ENCODE measurements around the gene GYPC. TPM values are rescaled to one million over a fixed set of nuclear protein-coding genes. Genes with fewer than 3 reads are reported as not detected.
"Not testable (repeated sequence)": the region's sequence is repeated elsewhere in the genome, so short reads cannot be mapped to it uniquely, and the experiment has no call there.

The GYPC gene
- total RNA-seq, 1 donor from 2014 or later = 125 TPM

DNA sequence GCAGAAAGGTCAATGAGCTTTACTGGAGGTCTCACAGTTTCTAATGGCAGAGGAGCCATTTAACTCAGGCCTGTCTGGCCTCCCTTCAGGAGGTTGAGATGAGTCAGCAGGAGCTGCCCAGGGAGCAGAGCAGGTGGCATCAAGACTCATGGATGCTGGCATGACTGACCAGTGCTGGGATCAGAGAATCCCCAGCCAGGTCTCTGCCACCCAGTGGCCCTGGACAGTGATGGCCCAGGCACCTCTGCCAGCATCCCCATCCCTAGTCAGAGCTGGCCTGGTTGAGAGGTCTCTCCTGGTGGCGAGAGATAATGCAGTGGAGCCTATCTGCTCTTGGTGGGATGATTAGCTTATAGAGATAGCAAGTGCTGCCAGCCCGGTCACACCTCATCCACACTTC is 43.1 kb downstream of the GYPC start:
- no peak for DNase-seq (ENCODE audit: low spot score)
- intact Hi-C loops (cut with micrococcal nuclease) = loop anchor here (5.0 kb wide), 1 partner anchor 42 kb away; the partner anchor contains the start of gene GYPC
- no peak overlapping the region for H3K4me3 Mint-ChIP-seq
- H3K4me1 Mint-ChIP-seq (ENCODE audit: low read depth) = peaks cover 7% of the 10 kb centered on the region
- H3K36me3 Mint-ChIP-seq (ENCODE audit: low read depth) = peaks cover 29% of the 10 kb centered on the region
- no peaks in the 10 kb centered on the region for H3K9me3 Mint-ChIP-seq
- H3K27me3 Mint-ChIP-seq (ENCODE audit: insufficient read depth) = no peaks in the 10 kb centered on the region
- no peak overlapping the region for H3K27ac Mint-ChIP-seq

DNA sequence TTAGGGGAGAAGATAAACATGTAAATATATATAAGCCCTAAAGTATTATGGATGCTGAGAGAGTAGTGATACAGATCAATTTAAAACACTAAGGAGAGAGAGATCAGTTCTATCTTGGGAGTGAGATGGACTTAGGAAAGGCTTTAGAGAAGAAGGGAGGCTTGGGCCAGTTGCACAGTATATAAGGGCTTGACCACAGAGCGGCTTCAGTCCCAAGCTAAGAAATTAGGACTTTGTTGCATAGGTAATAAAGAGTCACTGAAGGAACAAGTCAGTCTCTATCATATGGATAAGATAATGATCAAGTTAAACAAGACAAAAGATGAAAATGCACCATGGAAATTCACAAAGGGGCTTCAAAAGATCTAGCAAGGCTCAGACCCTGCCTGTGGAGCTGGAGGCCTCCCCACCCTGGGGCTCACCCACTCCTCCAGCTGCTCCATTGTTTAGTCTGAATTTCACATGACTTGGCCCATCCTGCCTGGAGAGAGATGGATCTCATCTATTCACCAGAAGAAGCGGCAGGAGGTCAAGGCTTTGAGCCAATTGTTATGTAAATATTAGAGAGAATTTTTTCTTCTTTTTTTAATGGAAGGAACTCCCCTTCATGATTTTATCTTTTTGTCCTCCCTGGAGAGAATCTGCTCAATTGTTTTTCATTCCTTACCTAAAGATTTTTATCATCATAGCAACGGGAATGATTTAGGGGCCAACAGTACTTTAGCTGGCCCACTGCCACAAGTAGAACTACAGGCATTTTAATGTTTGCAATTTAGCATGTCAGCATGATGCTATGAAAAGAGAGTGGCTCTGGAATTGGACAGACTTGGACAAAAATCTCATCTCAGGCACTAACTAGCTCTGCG is 44.0 kb downstream of the GYPC start:
- Mint-ChIP-seq H3K27me3 (ENCODE audit: insufficient read depth) (no peaks in the 10 kb centered on the region), H3K36me3 (ENCODE audit: low read depth) (peaks cover 24% of the 10 kb centered on the region), H3K4me1 (ENCODE audit: low read depth) (peaks cover 7% of the 10 kb centered on the region), H3K9me3 (no peaks in the 10 kb centered on the region), H3K4me3 (no peak overlapping the region), H3K27ac (no peak overlapping the region)
- no peak for DNase-seq (ENCODE audit: low spot score)
- intact Hi-C loops (cut with micrococcal nuclease) = loop anchor here (5.0 kb wide), 1 partner anchor 43 kb away; the partner anchor contains the start of gene GYPC

DNA sequence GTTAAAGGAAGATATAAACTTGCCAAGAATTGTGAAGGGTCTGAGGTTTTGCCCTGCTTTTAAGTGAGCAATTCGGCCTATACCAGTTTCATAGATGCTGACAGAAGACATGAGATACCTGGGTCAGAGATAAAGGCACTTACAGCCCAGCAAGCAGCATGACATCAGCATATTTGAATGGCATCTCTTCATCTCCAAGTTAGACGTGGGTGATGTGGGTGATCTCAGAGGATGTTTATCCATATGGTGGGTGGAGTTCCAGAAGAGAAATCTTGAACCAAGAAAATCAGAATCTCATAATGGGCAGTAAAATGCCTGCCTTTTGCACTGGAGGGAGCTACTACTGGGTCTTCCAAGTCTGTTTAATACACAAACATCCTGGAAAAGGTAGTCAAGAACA is 44.7 kb downstream of the GYPC start:
- no peaks in the 10 kb centered on the region for H3K27me3 Mint-ChIP-seq (ENCODE audit: insufficient read depth)
- peaks cover 19% of the 10 kb centered on the region for H3K36me3 Mint-ChIP-seq (ENCODE audit: low read depth)
- peaks cover 7% of the 10 kb centered on the region for H3K4me1 Mint-ChIP-seq (ENCODE audit: low read depth)
- H3K27ac Mint-ChIP-seq = no peak overlapping the region
- H3K9me3 Mint-ChIP-seq = no peaks in the 10 kb centered on the region
- intact Hi-C loops (cut with micrococcal nuclease) = no loop called here
- H3K4me3 Mint-ChIP-seq = no peak overlapping the region
- DNase-seq (ENCODE audit: low spot score) = no peak

DNA sequence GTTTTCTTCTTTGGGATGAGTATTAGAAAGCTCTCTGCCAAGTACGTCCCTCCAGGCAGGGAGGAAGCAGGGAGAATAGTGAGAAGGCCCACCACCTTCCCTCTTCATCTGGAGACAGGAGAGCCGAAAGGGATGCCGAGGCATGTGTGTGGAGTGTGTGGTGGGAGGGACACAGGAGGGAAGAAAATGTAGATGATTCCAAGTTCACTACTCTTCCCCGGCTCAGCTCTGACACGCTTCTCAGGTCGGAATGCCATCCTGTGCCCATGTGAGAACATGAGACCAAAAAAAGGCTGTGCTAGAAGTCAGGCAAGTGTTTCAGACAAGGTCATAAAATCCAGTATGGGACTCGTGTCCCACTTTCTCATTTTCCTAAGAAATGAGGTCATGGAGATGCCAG is 47.4 kb downstream of the GYPC start:
- intact Hi-C loops (cut with micrococcal nuclease) = no loop called here
- Mint-ChIP-seq H3K36me3 (ENCODE audit: low read depth) (peaks cover 5% of the 10 kb centered on the region), H3K27ac (no peak overlapping the region), H3K4me1 (ENCODE audit: low read depth) (peaks cover 7% of the 10 kb centered on the region), H3K9me3 (no peaks in the 10 kb centered on the region), H3K4me3 (no peak overlapping the region), H3K27me3 (ENCODE audit: insufficient read depth) (no peaks in the 10 kb centered on the region)
- DNase-seq (ENCODE audit: low spot score) = no peak

DNA sequence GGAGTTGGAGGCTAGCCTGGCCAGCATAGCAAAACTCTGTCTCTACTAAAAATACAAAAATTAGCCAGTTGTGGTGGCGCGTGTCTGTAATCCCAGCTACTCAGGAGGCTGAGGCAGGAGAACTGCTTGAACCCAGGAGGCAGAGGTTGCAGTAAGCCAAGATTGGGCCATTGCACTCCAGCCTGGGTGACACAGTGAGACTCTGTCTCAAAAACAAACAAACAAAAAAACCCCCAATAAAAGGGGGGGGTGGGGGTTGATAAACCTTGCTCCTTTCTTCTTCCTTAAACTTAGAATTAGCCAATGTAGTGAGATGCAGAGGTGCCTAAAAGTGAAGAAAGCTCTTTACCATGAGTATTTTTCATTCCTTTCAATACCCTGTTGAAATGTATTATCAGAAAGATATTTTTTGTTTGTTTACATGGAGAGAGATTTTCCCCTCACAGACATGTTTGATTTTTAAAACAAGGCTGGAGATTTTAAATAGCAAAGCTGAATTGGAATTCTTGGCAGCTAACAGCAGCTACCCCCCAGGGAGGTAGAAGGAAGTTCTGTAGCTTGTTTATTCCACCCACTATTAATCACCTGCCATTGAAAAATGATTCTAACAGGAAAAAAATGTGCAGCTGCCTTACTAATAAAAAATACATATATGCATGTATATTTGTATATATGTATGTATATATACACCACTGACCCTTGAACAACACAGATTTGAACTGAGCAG is 48.6 kb downstream of the GYPC start:
- H3K4me1 Mint-ChIP-seq (ENCODE audit: low read depth) = peaks cover 7% of the 10 kb centered on the region
- no peak for DNase-seq (ENCODE audit: low spot score)
- H3K27me3 Mint-ChIP-seq (ENCODE audit: insufficient read depth) = no peaks in the 10 kb centered on the region
- intact Hi-C loops (cut with micrococcal nuclease) = no loop called here
- peaks cover 3% of the 10 kb centered on the region for H3K36me3 Mint-ChIP-seq (ENCODE audit: low read depth)
- no peak overlapping the region for H3K27ac Mint-ChIP-seq
- H3K4me3 Mint-ChIP-seq = no peak overlapping the region
- H3K9me3 Mint-ChIP-seq = no peaks in the 10 kb centered on the region

DNA sequence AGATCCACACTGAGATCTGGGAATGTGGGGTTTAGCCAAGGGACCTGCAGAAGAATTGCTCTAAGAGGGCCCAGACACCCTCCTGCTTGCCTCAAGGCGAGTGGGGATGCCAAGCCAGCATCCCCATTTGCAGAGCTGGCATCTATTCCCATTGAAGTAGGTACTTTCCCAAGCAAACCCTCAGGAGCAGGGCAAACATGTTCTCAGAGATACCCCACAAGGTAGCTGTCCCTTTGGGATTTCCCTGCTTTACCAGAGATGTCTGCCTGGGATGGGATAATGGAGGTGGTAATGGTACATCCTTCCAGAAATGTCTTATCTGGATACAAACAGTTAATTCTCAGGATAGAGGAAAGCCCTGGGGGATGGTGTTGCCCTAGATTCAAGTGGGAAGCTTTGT is 51.2 kb downstream of the GYPC start:
- Mint-ChIP-seq H3K36me3 (ENCODE audit: low read depth) (no peaks in the 10 kb centered on the region), H3K27ac (no peak overlapping the region), H3K4me1 (ENCODE audit: low read depth) (no peaks in the 10 kb centered on the region), H3K9me3 (no peaks in the 10 kb centered on the region), H3K4me3 (no peak overlapping the region), H3K27me3 (ENCODE audit: insufficient read depth) (peaks cover 3% of the 10 kb centered on the region)
- intact Hi-C loops (cut with micrococcal nuclease) = no loop called here
- no peak for DNase-seq (ENCODE audit: low spot score)

DNA sequence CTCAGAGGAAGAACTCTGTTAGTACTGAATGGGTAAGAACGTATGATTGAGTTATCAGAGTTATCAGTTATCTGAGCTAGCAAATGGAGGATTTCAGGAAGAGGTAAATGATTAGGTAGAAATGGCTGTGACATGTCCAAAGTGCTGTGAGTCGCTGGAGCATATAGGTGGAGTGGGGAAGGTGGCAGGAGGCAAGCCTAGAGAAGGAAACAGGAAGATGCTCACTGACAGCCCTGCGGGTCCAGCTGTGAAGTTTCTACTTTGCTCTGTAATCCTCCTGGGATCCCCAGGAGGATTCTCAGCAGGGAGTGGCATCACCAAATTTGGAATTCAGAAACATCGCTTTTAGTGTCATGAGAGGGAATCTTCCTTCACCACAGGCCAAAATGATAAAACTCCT is 52.0 kb downstream of the GYPC start:
- H3K36me3 Mint-ChIP-seq (ENCODE audit: low read depth) = no peaks in the 10 kb centered on the region
- no peaks in the 10 kb centered on the region for H3K9me3 Mint-ChIP-seq
- intact Hi-C loops (cut with micrococcal nuclease) = no loop called here
- H3K4me1 Mint-ChIP-seq (ENCODE audit: low read depth) = no peaks in the 10 kb centered on the region
- H3K4me3 Mint-ChIP-seq = no peak overlapping the region
- no peak overlapping the region for H3K27ac Mint-ChIP-seq
- H3K27me3 Mint-ChIP-seq (ENCODE audit: insufficient read depth) = peaks cover 7% of the 10 kb centered on the region
- no peak for DNase-seq (ENCODE audit: low spot score)

DNA sequence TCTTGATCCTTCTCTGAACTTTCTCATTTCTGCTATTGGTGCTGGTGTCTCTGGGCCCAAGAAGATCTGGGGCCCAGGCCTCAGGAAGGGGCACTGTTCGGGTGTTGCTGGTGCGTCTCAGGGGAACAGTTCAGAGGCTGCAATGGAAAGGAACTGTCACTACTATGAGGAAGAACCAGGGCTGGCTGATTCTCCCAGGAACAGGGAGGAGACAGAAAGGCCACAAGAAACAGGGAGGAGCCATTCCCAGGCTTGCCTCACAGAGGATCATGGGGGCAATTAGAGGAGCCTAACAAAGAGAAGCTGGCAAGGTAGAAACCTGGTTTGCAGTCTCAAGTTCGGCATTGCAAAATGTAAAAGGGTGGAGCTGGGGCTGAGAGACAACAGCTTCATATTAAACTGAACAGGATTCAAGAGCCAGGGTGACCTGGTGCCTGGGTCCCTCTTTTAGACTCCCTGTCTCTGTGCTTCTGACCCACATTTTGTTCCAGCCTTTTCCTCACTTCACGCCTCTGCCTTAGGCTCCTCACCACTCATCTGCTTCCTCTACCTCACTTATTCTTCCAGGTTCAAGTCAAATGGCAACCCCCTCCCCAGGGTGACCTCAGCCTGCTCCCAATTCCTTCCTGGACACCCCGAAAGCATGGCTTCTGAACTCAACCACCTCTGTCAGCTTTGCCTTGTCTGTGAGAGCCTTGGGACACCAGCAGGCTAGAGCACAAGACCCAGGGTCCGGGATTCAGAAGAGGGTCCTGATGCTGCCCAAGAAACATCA is 58.4 kb downstream of the GYPC start:
- no peak for DNase-seq (ENCODE audit: low spot score)
- Mint-ChIP-seq H3K27me3 (ENCODE audit: insufficient read depth) (peaks cover 9% of the 10 kb centered on the region), H3K4me1 (ENCODE audit: low read depth) (no peaks in the 10 kb centered on the region), H3K36me3 (ENCODE audit: low read depth) (no peaks in the 10 kb centered on the region), H3K9me3 (no peaks in the 10 kb centered on the region), H3K4me3 (no peak overlapping the region), H3K27ac (no peak overlapping the region)
- intact Hi-C loops (cut with micrococcal nuclease) = no loop called here

DNA sequence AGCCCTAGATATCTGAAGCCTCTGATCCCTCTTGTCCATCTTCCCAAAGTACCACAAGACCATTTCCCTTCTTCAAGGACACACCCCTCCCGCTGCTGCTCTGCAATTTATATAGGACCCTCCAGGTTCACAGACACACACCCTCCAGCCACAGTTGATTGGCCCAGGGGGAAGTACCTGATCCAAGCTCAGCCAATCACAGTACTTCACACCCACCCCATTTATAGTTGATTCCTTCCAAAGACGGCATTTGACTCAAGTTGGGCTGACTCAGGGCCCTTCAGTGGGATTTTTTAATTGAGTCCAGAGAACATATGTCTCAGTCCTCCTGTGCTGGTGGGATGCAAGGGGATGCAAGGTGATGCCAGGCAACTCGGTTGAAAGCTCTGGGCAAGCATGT is 59.2 kb downstream of the GYPC start:
- H3K27me3 Mint-ChIP-seq (ENCODE audit: insufficient read depth) = peaks cover 7% of the 10 kb centered on the region
- intact Hi-C loops (cut with micrococcal nuclease) = no loop called here
- no peaks in the 10 kb centered on the region for H3K4me1 Mint-ChIP-seq (ENCODE audit: low read depth)
- DNase-seq (ENCODE audit: low spot score) = no peak
- no peaks in the 10 kb centered on the region for H3K36me3 Mint-ChIP-seq (ENCODE audit: low read depth)
- no peak overlapping the region for H3K27ac Mint-ChIP-seq
- no peak overlapping the region for H3K4me3 Mint-ChIP-seq
- no peaks in the 10 kb centered on the region for H3K9me3 Mint-ChIP-seq

DNA sequence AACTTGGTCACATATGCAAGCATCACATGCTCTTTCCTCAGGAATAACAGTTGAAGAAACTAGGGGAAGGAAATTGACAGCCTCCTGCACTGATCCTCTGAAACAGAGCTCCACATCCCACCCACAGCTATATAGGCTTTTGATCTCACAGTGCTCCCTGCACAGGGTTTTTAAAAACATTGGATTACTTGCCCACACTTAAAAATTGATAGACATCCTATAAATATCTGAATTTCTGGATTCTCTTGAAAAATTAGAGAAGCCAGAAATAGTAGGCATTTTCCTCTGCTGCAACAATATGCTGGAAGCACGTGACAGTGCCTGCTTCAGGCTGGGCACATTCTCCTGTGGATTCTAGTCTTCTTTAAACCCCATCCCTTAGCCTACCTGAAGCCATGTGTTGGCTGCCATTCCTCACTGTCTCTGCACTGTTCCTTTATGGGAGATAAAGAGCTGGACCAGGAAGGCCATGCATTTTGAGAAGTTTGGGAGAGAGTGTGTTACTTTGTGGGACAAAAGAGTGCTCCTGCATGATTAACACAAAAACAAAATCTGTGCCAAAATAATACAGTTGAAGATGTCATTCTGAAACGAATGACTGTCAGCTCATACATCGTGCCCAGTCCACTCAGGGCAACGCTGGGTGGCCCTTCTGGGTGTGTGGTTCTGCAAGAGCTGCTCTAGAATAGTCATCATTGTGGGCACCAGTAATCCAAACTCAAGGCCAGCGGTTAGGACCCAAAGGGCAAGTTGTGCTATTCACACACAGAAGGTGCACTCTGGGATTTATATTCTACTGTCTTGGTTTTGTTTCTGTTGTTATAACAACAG is 59.8 kb downstream of the GYPC start:
- intact Hi-C loops (cut with micrococcal nuclease) = no loop called here
- Mint-ChIP-seq H3K4me1 (ENCODE audit: low read depth) (no peaks in the 10 kb centered on the region), H3K27me3 (ENCODE audit: insufficient read depth) (peaks cover 6% of the 10 kb centered on the region), H3K36me3 (ENCODE audit: low read depth) (no peaks in the 10 kb centered on the region), H3K27ac (no peak overlapping the region), H3K4me3 (no peak overlapping the region), H3K9me3 (no peaks in the 10 kb centered on the region)
- DNase-seq (ENCODE audit: low spot score) = no peak

DNA sequence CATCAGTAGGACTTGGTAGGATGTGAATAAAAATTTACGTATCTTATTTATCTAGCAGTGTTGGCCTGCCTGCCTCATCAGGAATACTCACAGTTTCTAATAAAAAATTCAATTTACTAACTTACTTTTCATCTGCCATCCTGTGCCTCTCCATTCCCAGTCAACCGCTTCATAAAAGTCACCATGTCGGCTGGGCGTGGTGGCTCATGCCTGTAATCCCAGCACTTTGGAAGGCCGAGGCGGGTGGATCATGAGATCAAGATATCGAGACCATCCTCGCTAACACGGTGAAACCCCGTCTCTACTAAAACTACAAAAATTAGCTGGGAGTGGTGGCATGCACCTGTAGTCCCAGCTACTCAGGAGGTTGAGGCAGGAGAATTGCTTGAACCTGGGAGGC is 61.3 kb downstream of the GYPC start:
- H3K4me3 Mint-ChIP-seq; intact Hi-C loops (cut with micrococcal nuclease); DNase-seq (ENCODE audit: low spot score); H3K27me3 Mint-ChIP-seq (ENCODE audit: insufficient read depth); H3K4me1 Mint-ChIP-seq (ENCODE audit: low read depth); H3K36me3 Mint-ChIP-seq (ENCODE audit: low read depth); H3K9me3 Mint-ChIP-seq; H3K27ac Mint-ChIP-seq: not testable (repeated sequence)

DNA sequence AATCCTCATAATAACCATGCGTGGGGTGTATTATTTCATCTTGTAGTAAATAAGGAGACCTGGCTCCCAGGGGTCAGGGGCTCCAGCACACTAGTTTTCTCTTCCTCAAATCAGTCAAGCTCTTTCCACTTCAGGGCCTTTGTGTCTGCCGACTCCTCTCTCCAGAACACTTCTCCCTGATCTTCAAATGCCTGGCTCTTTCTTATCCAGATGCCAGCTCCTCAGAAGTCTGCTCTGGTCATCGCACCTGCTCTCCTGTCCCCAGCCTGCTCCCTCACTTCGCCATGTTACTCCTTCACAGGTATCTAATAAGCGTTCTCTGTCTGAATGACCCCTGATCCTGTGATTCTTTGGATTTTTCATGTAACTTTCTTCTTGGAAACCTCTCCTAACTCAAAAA is 62.0 kb downstream of the GYPC start:
- intact Hi-C loops (cut with micrococcal nuclease) = no loop called here
- H3K4me1 Mint-ChIP-seq (ENCODE audit: low read depth) = no peaks in the 10 kb centered on the region
- no peak for DNase-seq (ENCODE audit: low spot score)

More for the DNA sequence above, 62.0 kb downstream of the GYPC start:
- Mint-ChIP-seq H3K27me3 (ENCODE audit: insufficient read depth) (peaks cover 4% of the 10 kb centered on the region), H3K27ac (no peak overlapping the region), H3K9me3 (no peaks in the 10 kb centered on the region), H3K36me3 (ENCODE audit: low read depth) (no peaks in the 10 kb centered on the region), H3K4me3 (no peak overlapping the region)

All from activated T-helper 1 cell treated with anti-CD3 and anti-CD28 coated beads, Interleukin-12 subunit alpha, Interleukin-12 subunit beta, Interleukin-2, Interleukin-4 antibody, amounts not matched to agents 30 ng/mL and 10 ng/mL and 1 ng/mL, durations not matched to agents 14 hours and 24 hours and 36 hours (primary cell).